Muscle layer of duodenum (tissue), 2 donors: ENCODE data around the gene LSMEM2.

Experiments
- H3K27ac ChIP-seq: one replicate; pipeline ENCODE4 v1.7.0; 2013; ENCODE audit warnings: mild to moderate bottlenecking, low read length
- H3K27me3 ChIP-seq: one replicate; pipeline ENCODE4 v1.7.0; 2013; ENCODE audit warnings: low read depth, mild to moderate bottlenecking, control low read depth, low read length
- H3K36me3 ChIP-seq, 2 donors: one replicate each; pipeline ENCODE4 v1.7.0; 2013; ENCODE audit warnings: low read length in 2 of 2, control low read depth in 1 of 2, mild to moderate bottlenecking in 1 of 2; ENCODE audit not compliant: insufficient read depth in 2 of 2, control insufficient read depth in 1 of 2
- H3K4me1 ChIP-seq, 2 donors: one replicate each; pipeline ENCODE4 v1.7.0; 2013; ENCODE audit warnings: low read length in 2 of 2, mild to moderate bottlenecking in 2 of 2, control low read depth in 1 of 2, moderate library complexity in 1 of 2; ENCODE audit not compliant: insufficient read depth in 2 of 2, control insufficient read depth in 1 of 2
- H3K4me3 ChIP-seq, 2 donors: one replicate each; pipeline ENCODE4 v1.7.0; 2013; ENCODE audit warnings: low read length in 2 of 2, low read depth in 1 of 2, mild to moderate bottlenecking in 1 of 2
- H3K9me3 ChIP-seq, 2 donors: one replicate each; pipeline ENCODE4 v1.7.0; 2013; ENCODE audit warnings: low read length in 2 of 2, control low read depth in 1 of 2, mild to moderate bottlenecking in 1 of 2; ENCODE audit not compliant: control insufficient read depth in 1 of 2
- donor health status: healthy.

LSMEM2 gene

DNA sequence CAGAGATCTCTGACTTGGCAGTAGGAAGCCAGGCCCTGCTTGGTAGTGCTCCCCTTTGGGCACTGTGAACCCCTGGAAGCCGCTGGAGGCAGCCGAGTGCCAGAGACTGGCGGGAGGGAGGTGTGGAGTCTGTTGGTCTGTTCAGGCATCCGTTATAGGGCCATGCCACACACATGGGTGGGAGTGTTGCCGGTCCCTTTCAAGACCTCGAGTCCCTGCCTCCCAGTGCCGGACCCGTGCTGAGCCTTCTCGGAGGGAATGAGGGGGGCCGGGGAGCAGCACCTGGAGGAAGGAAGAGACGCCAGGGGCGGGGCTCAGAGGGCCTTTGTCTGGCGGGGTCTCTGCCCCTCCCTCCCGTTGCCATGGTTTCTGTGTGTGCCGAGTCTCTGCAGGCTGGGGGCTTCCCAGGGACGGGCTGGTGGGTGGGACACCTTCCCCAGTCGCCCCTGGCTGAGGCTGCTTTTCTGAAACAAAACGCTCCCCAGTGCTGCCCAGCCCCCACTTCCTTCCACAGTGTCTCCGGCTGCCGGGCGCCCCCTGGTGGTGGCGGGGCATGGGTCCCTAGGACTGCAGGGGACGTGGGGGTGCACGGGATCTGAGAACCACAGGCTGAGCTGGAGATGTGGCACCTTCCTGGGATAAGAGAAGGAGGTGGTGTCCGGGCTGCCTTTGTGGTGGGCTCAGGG lies 32.9 kb upstream of the LSMEM2 start:
- H3K27ac ChIP-seq, result peak overlapping the region; percentile 67
- peak overlapping the region; percentile 50 to 59 for H3K4me3 ChIP-seq
- H3K27me3 ChIP-seq, result no peaks in the 10 kb centered on the region
- no peaks in the 10 kb centered on the region for H3K9me3 ChIP-seq
- peaks cover 36 to 84% of the 10 kb centered on the region in 2 donors for H3K4me1 ChIP-seq
- peaks cover 0 to 5% of the 10 kb centered on the region in 2 donors for H3K36me3 ChIP-seq

DNA sequence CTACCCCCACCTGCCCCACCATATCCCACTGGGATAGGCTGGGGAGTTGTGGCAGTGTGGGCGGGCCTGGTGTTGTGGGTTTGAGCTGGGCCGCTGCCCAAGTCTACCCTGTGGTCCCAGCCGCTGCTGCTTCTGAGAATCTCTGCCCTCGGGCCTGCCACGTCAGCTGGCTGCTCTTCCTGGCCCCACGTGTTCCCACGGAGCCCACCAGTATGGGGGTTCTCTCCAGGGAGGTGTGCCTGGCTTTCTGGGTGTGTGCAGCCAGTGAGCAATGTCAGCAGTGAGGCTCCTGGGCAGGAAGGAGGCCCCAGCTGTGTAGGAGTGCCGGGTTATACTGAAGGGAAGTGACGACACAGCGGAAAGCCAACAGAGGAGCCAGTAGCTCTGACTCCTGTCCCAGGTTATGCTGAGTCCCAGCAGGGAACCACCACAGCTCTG lies 32.4 kb upstream of the LSMEM2 start:
- H3K9me3 ChIP-seq, result no peaks in the 10 kb centered on the region
- peak overlapping the region; percentile 50 to 59 for H3K4me3 ChIP-seq
- peaks cover 35 to 83% of the 10 kb centered on the region in 2 donors for H3K4me1 ChIP-seq
- H3K36me3 ChIP-seq, result peaks cover 0 to 9% of the 10 kb centered on the region in 2 donors
- H3K27ac ChIP-seq, result peak overlapping the region; percentile 62
- H3K27me3 ChIP-seq, result no peaks in the 10 kb centered on the region

DNA sequence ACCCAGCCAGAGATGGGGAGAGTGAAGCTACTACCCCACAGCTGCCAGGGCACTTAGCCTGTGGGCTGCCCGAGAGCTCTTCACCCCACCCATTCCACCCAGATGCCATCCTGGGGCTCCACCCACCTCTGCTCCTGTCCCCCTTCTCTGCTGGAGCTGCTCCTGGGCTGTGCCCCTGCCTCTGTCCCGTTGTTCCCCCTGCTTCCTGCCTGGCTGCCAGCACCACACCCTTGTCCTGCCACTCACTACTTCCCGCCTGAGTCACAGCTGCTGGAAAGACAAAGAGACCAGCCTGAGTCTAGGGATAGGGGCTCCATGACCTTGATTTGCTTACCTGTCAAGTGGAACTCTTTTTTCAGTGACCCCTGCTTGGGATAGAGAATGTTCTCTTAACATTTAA lies 30.5 kb upstream of the LSMEM2 start:
- peaks cover 5 to 25% of the 10 kb centered on the region in 2 donors for H3K36me3 ChIP-seq
- peak overlapping the region; percentile 62 for H3K27ac ChIP-seq
- H3K4me3 ChIP-seq, result no peak overlapping the region
- H3K4me1 ChIP-seq, result peaks cover 20 to 72% of the 10 kb centered on the region in 2 donors
- H3K27me3 ChIP-seq, result no peaks in the 10 kb centered on the region
- no peaks in the 10 kb centered on the region for H3K9me3 ChIP-seq

DNA sequence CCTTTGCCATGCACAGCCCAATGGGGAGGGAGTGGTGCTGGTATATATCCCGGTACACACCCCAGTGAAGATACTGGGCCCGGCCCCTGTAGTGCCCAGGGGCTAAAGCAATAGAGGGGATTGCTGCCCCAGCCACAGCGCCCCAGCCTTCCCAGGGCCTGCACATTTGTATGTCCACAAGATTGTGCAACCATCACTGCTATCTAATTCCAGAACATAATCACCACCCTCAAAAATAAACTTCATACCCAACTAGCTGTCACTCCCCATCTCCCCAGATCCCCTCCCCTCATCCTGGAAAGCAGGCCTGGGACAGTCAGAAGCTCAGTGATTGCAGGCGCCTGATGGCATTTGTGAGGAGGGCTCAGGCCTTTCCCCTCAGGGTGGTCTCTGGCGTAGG lies 29.4 kb upstream of the LSMEM2 start:
- Histone ChIP-seq H3K27ac (peak overlapping the region; percentile 62), H3K4me3 (no peak overlapping the region), H3K9me3 (no peaks in the 10 kb centered on the region), H3K27me3 (no peaks in the 10 kb centered on the region), H3K36me3 (peaks cover 13 to 31% of the 10 kb centered on the region in 2 donors), H3K4me1 (peaks cover 20 to 69% of the 10 kb centered on the region in 2 donors)

DNA sequence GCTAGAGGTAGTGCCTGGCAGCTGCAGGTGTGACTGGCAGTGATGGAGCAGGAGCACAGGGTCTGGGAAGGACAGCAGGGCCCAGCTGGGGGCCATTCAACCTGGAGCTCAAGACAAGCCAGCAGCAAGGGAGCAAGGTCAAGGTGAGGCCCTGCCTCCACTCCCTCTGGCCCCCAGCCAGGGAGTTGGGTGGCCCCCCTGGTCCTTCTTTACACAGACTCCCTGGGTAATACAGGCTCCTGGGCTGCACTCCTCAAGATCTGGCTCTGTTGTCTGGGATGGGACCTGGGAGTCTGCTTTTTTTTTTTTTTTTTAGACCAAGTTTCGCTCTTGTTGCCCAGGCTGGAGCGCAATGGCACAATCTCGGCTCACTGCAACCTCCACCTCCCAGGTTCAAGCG lies 28.4 kb upstream of the LSMEM2 start:
- Histone ChIP-seq H3K9me3 (no peaks in the 10 kb centered on the region), H3K4me1 (peaks cover 16 to 59% of the 10 kb centered on the region in 2 donors), H3K27ac (no peak overlapping the region), H3K27me3 (no peaks in the 10 kb centered on the region), H3K4me3 (no peak overlapping the region), H3K36me3 (peaks cover 14 to 42% of the 10 kb centered on the region in 2 donors)

DNA sequence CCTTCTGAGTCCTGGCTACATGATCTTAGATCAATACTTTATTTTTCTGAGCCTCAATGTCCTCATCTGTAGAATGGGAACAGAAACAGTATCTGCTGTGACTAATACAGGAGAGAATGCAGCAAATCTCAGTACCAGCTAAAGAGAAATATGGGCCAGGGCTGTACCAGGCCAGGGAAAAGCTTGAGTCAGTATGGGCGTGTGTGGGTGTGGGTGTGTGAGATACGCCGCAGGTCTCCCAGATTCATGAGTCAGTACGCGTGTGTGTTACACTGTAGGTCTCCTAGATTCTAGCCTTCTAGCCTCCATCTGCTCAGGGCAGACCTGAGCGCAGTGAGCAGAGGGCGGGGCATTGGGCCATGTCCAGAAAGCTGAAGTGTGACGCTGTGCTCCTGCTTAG lies 27.7 kb upstream of the LSMEM2 start:
- peaks cover 15 to 44% of the 10 kb centered on the region in 2 donors for H3K36me3 ChIP-seq
- peak overlapping the region; percentile 16 for H3K27ac ChIP-seq
- H3K4me3 ChIP-seq, result no peak overlapping the region
- peaks cover 12 to 54% of the 10 kb centered on the region in 2 donors for H3K4me1 ChIP-seq
- H3K9me3 ChIP-seq, result no peaks in the 10 kb centered on the region
- H3K27me3 ChIP-seq, result no peaks in the 10 kb centered on the region

DNA sequence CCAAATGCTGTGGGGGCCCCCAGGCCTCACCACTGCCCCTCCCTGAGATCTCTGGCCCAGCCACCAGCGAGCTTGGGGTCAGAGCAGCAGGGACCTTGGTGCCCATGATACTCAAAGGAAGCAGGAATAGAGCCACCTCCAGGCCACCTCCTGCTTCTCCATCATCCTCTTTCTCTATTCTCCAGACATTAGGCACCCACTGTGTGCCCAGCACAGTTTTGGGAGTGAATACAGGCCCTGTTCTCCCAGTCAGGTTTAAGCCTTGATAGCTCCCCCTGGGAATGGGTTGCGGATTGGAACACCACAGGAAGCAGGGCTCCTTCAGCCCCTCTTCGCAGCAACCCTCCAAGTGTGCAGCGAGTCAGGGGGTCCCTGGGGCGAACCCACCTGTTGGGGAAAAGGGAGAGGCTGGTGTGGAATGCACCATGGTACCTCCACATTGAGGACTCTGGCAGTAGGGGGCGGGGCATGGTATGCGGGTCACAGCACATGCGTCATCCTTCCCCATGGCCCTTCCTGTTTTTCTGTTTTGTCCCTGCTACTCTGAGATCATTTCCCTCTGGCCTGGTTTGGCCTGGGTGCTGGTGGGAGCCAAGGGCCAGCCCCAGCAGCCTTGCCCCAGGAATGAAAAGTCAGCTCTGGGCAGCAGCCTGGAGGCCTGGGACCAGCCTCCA lies 24.2 kb upstream of the LSMEM2 start:
- Histone ChIP-seq H3K36me3 (peaks cover 33 to 69% of the 10 kb centered on the region in 2 donors), H3K27ac (peak overlapping the region; percentile 85), H3K27me3 (no peaks in the 10 kb centered on the region), H3K4me3 (no peak overlapping the region), H3K9me3 (no peaks in the 10 kb centered on the region), H3K4me1 (peaks cover 3 to 22% of the 10 kb centered on the region in 2 donors)

DNA sequence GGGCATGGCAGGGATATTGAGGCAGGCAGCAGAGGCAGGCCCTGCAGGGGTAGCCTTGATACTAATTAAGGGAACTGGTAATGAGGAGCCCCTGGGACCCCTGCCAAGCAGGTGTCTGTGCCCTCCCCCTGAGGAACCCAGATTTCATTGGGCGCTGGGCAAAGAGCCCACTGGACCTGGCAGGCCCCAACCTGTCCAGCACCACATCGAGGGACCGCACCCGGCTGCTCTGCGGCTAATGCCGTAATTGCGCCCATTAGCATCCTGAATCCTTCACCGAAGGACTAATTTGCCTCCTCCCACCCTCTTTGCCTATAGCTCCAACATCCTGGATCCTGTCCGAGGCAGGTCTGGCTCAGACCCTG lies 23.7 kb upstream of the LSMEM2 start:
- Histone ChIP-seq H3K27ac (peak overlapping the region; percentile 85), H3K36me3 (peaks cover 33 to 69% of the 10 kb centered on the region in 2 donors)

DNA sequence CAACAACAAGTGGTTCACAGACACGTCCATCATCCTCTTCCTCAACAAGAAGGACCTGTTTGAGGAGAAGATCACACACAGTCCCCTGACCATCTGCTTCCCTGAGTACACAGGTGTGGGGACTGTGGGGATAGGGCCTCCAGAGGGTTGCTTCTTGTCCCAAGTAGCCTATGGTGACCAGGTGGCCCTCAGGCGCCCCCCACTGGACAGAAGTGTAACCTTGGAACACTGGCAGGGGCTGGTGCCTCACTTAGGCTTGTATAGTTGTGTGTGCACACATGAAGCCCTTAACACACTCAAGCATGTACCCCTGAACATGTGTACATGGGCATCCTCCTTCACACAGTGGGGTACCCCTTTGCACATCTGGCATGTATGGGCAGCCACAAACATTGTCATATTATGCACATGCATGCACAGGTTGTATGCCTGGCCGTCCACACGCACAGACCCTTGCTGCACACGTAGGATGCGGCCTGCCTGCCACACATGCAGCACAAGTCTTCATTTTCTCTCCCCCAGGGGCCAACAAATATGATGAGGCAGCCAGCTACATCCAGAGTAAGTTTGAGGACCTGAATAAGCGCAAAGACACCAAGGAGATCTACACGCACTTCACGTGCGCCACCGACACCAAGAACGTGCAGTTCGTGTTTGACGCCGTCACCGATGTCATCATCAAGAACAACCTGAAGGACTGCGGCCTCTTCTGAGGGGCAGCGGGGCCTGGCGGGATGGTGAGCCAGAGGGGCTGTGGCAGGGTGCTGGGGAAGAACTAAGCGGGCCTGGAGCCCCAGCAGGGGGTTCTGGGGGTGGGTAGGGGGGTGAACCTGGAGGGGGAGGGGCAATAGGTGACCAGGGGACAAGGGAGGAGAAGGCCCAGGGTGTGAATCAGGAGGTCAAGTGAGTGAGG lies 21.7 kb upstream of the LSMEM2 start:
- H3K9me3 ChIP-seq, result no peaks in the 10 kb centered on the region
- peaks cover 29 to 58% of the 10 kb centered on the region in 2 donors for H3K36me3 ChIP-seq
- peaks cover 6 to 19% of the 10 kb centered on the region in 2 donors for H3K4me1 ChIP-seq
- H3K27me3 ChIP-seq, result no peaks in the 10 kb centered on the region
- H3K4me3 ChIP-seq, result no peak overlapping the region
- H3K27ac ChIP-seq, result no peak overlapping the region

More for the DNA sequence above, 23.7 kb upstream of the LSMEM2 start:
- Histone ChIP-seq H3K4me1 (peaks cover 3 to 18% of the 10 kb centered on the region in 2 donors), H3K27me3 (no peaks in the 10 kb centered on the region), H3K4me3 (no peak overlapping the region), H3K9me3 (no peaks in the 10 kb centered on the region)

DNA sequence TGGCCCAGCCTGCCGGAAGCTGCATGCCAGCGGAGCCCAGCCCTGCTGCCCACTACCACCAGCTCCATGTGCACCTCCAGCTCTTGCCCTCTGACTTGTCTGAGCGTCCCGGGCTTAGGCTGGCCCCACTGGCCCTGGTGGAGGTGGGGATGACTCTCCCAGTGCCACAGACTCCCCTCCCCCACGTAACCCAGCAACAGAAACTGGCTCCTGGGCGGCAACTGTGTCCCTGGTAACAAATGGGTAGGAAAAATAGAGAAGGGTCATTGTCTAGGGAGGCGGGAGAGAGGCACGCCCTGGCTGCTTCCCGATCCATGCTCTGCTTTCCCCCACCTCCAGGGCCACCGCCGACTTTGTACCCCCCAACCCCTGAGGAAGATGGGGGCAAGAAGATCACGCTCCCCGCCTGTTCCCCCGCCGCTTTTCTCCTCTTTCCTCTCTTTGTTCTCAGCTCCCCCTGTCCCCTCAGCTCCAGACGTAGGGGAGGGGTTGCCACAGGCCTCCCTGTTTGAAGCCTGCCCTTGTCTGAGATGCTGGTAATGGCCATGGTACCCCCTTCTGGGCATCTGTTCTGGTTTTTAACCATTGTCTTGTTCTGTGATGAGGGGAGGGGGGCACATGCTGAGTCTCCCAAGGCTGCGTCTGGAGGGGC lies 20.7 kb upstream of the LSMEM2 start:
- no peak overlapping the region for H3K27ac ChIP-seq
- peaks cover 28 to 49% of the 10 kb centered on the region in 2 donors for H3K36me3 ChIP-seq
- peaks cover 6 to 19% of the 10 kb centered on the region in 2 donors for H3K4me1 ChIP-seq
- H3K4me3 ChIP-seq, result no peak overlapping the region
- no peaks in the 10 kb centered on the region for H3K9me3 ChIP-seq
- no peaks in the 10 kb centered on the region for H3K27me3 ChIP-seq
